Left lung (tissue), 10 donors: ENCODE results near the gene GLIPR2. TPM values are rescaled to one million over a fixed set of nuclear protein-coding genes. Genes with fewer than 3 reads are reported as not detected.
"Not testable (repeated sequence)": the region's sequence is repeated elsewhere in the genome, so short reads cannot be mapped to it uniquely, and the experiment has no call there.

Experiments
- ATAC-seq: fragments of 200-7000 bp; cut with Tn5 transposase; one replicate; pipeline ENCODE4 v1.9.1; 2020; ENCODE audit warnings: moderate library complexity
- DNase-seq, 4 donors: peaks; one replicate each; pipeline ENCODE4 v3.0.0-alpha.2; 2013 to 2020
- H3K27ac ChIP-seq, 2 donors: fragments of 200-600 bp; sonication (generic) in 1 of 2; one replicate each; pipeline versions ENCODE4 v1.5.0 to v1.8.0; 2020 to 2021
- H3K27me3 ChIP-seq, 2 donors: fragments of 200-600 bp; sonication (generic) in 1 of 2; one replicate each; pipeline versions ENCODE4 v1.5.0 to v1.8.0; 2020 to 2021
- H3K36me3 ChIP-seq, 2 donors: fragments of 200-600 bp; sonication (generic) in 1 of 2; one replicate each; pipeline versions ENCODE4 v1.5.0 to v1.8.0; 2020 to 2021
- H3K4me1 ChIP-seq, 2 donors: fragments of 200-600 bp; one replicate each; pipeline ENCODE4 v1.8.0; 2021
- H3K4me3 ChIP-seq, 2 donors: fragments of 200-600 bp; sonication (generic) in 1 of 2; one replicate each; pipeline versions ENCODE4 v1.5.0 to v1.8.0; 2020 to 2021; ENCODE audit warnings: mild to moderate bottlenecking in 1 of 2
- H3K9me3 ChIP-seq, 2 donors: fragments of 200-600 bp; sonication (generic) in 1 of 2; one replicate each; pipeline versions ENCODE4 v1.5.0 to v1.8.0; 2020 to 2021
- CTCF ChIP-seq, 2 donors: fragments of 200-600 bp; sonication (generic) in 1 of 2; IDR thresholded peaks; one replicate each; pipeline versions ENCODE4 v1.5.0 to v1.8.0; 2021; ENCODE audit warnings: antibody characterized with exemption in 2 of 2
- intact Hi-C, 2 donors: fragments of 100-400 bp; cut with DNase I; formaldehyde crosslinking; loops; one replicate each; pipeline versions ENCODE4 v1.11.2 to v1.14.2; 2022
- polyA plus RNA-seq, 6 donors: library from polyadenylated mRNA; unstranded; fragments of 120-200 nt; gene quantifications; one replicate each; pipeline ENCODE4 v1.2.1, GENCODE V29; 2013; ENCODE audit not compliant: insufficient read length in 6 of 6
- total RNA-seq, 2 donors: library from RNA; stranded (reverse); fragmentation: NEBNext Ultra II Directional; extraction: Animal tissue kit (Norgen Biotek cat#: 25700); gene quantifications; one replicate each; pipeline ENCODE4 v1.2.1, GENCODE V29; 2021
- donor health status: DM: no; HTN: yes; CAD: no.
- donor health status: DM: no; HTN: no; CAD: no.

GLIPR2 gene
- total and polyA plus RNA-seq, 8 donors = 33.0 to 94.5 (median 35.8) TPM

DNA sequence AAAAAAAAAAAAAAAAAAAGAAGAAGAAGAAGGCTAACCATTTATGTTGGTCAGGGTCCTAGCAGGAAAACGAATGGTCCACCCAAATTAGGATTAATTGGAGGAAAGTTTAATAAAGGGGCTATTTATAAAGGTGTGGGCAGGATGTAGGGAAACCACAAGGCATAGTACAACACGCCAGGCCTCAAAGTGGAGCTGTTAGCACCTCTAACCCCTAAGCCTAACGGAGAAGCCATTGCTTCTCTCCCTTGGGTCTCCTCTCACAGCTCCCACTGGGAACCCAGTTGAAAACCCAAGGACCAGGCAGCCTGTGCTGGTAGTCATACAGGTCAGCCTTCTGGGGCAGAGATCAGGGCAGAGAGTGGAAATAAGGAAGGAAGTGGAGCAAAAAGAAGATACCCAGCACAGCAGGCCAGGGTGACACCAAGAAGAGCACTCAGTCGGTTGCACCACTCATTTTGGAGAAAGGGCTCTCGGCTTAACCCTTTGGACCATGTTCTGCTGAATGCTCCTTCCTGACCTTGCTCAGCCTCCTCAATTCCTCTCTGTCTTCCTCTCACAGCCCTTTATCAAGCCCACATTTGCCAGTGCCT lies 8.8 kb upstream of the GLIPR2 start:
- peak overlapping the region in 1 of 2 donors; percentile 90 for H3K27ac ChIP-seq
- H3K9me3 ChIP-seq = no peaks in the 10 kb centered on the region
- no peak for DNase-seq
- intact Hi-C loops = no loop called here
- H3K4me3 ChIP-seq = no peak overlapping the region
- peak; percentile 73 for ATAC-seq
- H3K36me3 ChIP-seq = no peaks in the 10 kb centered on the region
- H3K27me3 ChIP-seq = no peaks in the 10 kb centered on the region
- no peak for TF ChIP-seq CTCF (IDR thresholded peaks at IDR 0.05)
- peaks cover 0 to 54% of the 10 kb centered on the region in 2 donors for H3K4me1 ChIP-seq

DNA sequence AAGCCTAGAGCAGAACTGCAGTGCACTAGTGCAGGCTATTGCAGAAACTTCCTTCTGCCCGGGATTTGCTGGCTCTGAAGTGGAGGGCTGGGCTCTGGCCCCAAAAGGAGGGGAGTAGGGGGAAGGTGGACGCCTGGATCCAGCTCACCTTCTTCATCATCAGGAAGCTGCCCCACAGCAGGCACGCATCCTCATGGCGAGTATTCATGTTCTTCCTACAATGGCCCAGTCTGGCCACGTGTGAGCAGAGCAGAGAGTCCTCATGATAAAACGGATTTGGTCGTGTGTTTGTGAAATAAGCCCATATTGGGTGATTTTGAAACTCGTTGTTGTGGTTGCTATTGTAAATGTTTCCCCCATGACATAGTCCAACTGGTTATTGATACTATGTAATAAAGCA lies 8.2 kb upstream of the GLIPR2 start:
- intact Hi-C loops = no loop called here
- H3K27ac ChIP-seq = peak overlapping the region; percentile 7 to 90
- no peak for DNase-seq

DNA sequence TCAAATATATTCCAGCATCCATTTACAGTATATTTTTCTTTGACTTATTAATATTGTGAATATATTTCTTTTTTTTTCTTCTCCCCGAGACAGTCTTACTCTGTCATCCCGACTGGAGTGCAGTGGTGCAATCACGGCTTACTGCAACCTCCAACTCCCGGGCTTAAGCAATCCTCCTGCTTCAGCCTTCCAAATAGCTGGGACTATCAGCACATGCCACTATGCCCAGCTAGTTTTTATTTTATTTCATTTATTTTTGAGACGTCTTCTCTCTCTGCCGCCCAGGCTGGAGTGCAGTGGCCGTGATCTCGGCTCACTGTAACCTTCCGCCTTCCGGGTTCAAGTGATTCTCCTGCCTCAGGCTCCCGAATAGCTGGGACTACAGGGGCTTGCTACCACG lies 7.4 kb upstream of the GLIPR2 start:
- no peak for TF ChIP-seq CTCF (IDR thresholded peaks at IDR 0.05)
- ATAC-seq (peak; percentile 39), DNase-seq (no peak)
- intact Hi-C loops = no loop called here
- H3K4me1 ChIP-seq = peaks cover 0 to 46% of the 10 kb centered on the region in 2 donors
- no peaks in the 10 kb centered on the region for H3K9me3 ChIP-seq
- no peaks in the 10 kb centered on the region for H3K36me3 ChIP-seq
- H3K4me3 ChIP-seq = no peak overlapping the region
- peak overlapping the region in 1 of 2 donors; percentile 90 for H3K27ac ChIP-seq
- H3K27me3 ChIP-seq = no peaks in the 10 kb centered on the region

More for the DNA sequence above, 8.2 kb upstream of the GLIPR2 start:
- Histone ChIP-seq H3K27me3 (no peaks in the 10 kb centered on the region), H3K4me3 (no peak overlapping the region), H3K4me1 (peaks cover 0 to 50% of the 10 kb centered on the region in 2 donors), H3K9me3 (no peaks in the 10 kb centered on the region), H3K36me3 (no peaks in the 10 kb centered on the region)
- TF ChIP-seq CTCF (IDR thresholded peaks at IDR 0.05) = no peak
- ATAC-seq = peak; percentile 57

DNA sequence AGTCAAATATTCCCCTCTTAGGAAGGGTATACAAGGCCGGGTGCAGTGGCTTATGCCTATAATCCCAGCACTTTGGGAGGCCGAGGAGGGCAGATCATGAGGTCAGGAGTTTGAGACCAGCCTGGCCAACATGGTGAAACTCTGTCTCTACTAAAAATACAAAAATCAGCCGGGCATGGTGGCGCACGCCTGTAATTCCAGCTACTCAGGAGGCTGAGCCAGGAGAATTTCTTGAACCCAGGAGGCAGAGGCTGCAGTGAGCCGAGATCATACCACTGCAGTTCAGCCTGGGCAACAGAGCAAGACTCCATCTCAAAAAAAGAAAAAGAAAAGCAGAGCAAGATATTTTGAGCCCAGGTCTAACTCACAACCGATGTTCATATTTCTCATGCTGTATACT lies 4.9 kb upstream of the GLIPR2 start:
- ATAC-seq, H3K36me3 ChIP-seq, H3K4me3 ChIP-seq, DNase-seq, H3K9me3 ChIP-seq, H3K27ac ChIP-seq, intact Hi-C loops, H3K27me3 ChIP-seq: not testable (repeated sequence)
- H3K4me1 ChIP-seq = peaks cover 0 to 41% of the 10 kb centered on the region in 2 donors

DNA sequence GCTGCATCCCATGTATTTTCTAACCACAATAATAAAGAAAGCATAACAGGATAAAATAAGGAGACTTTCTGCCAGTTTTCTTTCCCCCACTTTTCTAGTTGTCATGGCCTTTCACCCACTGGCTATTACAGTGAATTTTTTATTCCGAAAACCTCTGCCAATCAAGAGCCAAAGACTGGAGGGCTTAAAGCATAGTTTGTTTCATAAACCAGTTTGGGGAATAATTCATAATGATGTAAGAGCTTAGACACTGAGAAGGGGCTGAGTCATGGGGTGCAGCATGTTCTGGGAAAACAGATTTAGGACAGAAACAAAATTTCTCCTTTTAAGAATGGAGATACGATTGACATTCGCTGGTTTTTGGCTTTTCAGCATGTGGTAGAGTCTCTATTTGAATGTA lies 4.4 kb upstream of the GLIPR2 start:
- ATAC-seq = no peak
- Histone ChIP-seq H3K9me3 (no peaks in the 10 kb centered on the region), H3K4me3 (no peak overlapping the region), H3K27me3 (peaks cover 0 to 8% of the 10 kb centered on the region in 2 donors), H3K36me3 (no peaks in the 10 kb centered on the region), H3K4me1 (peaks cover 2 to 40% of the 10 kb centered on the region in 2 donors), H3K27ac (no peak overlapping the region)
- intact Hi-C loops = no loop called here
- DNase-seq = no peak
- TF ChIP-seq CTCF (IDR thresholded peaks at IDR 0.05) = no peak
